GM12878 (cell line): ENCODE measurements around the gene KIR3DL3.
"Not testable (repeated sequence)": the region's sequence is repeated elsewhere in the genome, so short reads cannot be mapped to it uniquely, and the experiment has no call there.

ENCODE experiments used
- BCL11A ChIP-seq: IDR thresholded peaks from 2 replicates; pipeline ENCODE4 v1.6.1; 2011; ENCODE audit warnings: low read depth, low read length
- CBX5 ChIP-seq: sonication (generic); IDR thresholded peaks from 2 replicates; pipeline ENCODE4 v1.6.1; 2016; ENCODE audit warnings: low read depth, moderate library complexity, mild to moderate bottlenecking, inconsistent platforms
- CREB1 ChIP-seq: IDR thresholded peaks from 2 replicates; pipeline ENCODE4 v1.6.1; 2012; ENCODE audit warnings: low read depth, mild to moderate bottlenecking, inconsistent platforms
- HDAC6 ChIP-seq: fragments of 200-600 bp; sonication (generic); IDR thresholded peaks from one replicate; pipeline ENCODE4 v1.8.0; 2017; ENCODE audit warnings: antibody characterized with exemption; ENCODE audit not compliant: unreplicated experiment
- POLR2A ChIP-seq: IDR thresholded peaks from 2 replicates; pipeline ENCODE4 v1.6.1; 2011; ENCODE audit warnings: low read depth, mild to moderate bottlenecking, low read length
- RAD21 ChIP-seq: IDR thresholded peaks from 2 replicates; pipeline ENCODE4 v1.6.1; 2011; ENCODE audit warnings: mild to moderate bottlenecking, low read depth, low read length, moderate library complexity; ENCODE audit not compliant: insufficient read depth
- RCOR1 ChIP-seq: conservative IDR thresholded peaks from 2 replicates; pipeline ENCODE4 v1.6.1; 2012; ENCODE audit warnings: low read depth, low read length, improper control_type of control experiment
- RFX5 ChIP-seq: IDR thresholded peaks from 2 replicates; pipeline ENCODE4 v1.6.1; 2011; ENCODE audit warnings: low read depth, low read length, improper control_type of control experiment
- TF ChIP-seq, protein P1 (sequence below): IDR thresholded peaks from 2 replicates; pipeline ENCODE4 v1.6.1; 2012; ENCODE audit warnings: low read depth, low read length, improper control_type of control experiment
- TF ChIP-seq, protein P2 (sequence below), 3 experiments: IDR thresholded peaks in 2 of 3; conservative IDR thresholded peaks in 1 of 3; 2 replicates each; pipeline ENCODE4 v1.5.1; 2011; ENCODE audit warnings: low read depth in 3 of 3, low read length in 3 of 3, mild to moderate bottlenecking in 3 of 3, control low read depth in 2 of 3, moderate library complexity in 2 of 3, inconsistent platforms in 1 of 3, mixed read lengths in 1 of 3; ENCODE audit not compliant: control insufficient read depth in 2 of 3, insufficient read depth in 1 of 3; ENCODE audit errors: extremely low read depth in 1 of 3
- TF ChIP-seq, protein P3 (sequence below): fragments of 450-650 bp; formaldehyde crosslinking; IDR thresholded peaks from 2 replicates; pipeline ENCODE4 v1.4.0; 2020; ENCODE audit warnings: mild to moderate bottlenecking, moderate library complexity
- TF ChIP-seq, protein P4 (sequence below): IDR thresholded peaks from 2 replicates; pipeline ENCODE4 v1.6.1; 2012; ENCODE audit warnings: mild to moderate bottlenecking, low read depth, low read length

DNA sequence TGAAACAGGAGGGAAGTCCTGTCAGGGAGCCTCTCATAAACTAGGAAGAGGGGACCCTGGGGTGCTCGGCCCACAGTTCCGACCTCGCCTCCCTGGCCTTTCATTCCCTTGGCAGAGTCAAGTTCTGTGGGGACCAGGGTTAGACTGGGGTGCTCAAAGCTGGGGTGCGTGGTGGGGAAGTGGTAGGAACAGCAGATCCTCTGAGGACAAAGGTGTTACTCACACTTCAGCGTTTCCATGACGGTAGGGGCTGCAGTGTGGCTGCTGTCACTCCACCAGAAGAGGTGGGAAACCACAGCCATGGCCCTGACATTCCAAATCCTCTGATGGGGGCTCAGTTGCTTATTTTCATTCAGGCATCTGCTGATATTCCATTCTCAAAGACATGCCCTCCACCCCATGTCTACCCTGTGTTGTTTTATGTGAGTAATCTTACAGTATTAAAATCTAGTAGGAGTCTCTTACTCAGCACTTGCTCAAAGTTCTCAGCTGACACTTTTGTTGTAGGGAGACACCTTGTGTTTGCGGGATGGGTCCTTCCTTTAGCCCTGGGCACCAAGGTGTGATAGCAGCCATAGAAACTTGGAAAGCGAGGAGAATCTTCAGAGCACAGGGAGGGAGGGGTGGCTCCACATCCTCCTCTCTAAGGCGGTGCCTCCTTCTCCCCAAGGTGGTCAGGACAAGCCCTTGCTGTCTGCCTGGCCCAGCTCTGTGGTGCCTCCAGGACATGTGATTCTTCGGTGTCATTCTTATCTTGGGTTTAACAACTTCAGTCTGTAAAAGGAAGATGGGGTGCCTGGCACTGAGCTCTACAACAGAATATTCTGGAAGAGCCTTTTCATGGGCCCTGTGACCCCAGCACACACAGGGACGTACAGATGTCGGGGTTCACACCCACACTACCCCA, 32.2 kb downstream of the KIR3DL3 start:
- TF ChIP-seq, protein P1, sequence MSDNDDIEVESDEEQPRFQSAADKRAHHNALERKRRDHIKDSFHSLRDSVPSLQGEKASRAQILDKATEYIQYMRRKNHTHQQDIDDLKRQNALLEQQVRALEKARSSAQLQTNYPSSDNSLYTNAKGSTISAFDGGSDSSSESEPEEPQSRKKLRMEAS: not testable (repeated sequence)
- TF ChIP-seq, protein P2, sequence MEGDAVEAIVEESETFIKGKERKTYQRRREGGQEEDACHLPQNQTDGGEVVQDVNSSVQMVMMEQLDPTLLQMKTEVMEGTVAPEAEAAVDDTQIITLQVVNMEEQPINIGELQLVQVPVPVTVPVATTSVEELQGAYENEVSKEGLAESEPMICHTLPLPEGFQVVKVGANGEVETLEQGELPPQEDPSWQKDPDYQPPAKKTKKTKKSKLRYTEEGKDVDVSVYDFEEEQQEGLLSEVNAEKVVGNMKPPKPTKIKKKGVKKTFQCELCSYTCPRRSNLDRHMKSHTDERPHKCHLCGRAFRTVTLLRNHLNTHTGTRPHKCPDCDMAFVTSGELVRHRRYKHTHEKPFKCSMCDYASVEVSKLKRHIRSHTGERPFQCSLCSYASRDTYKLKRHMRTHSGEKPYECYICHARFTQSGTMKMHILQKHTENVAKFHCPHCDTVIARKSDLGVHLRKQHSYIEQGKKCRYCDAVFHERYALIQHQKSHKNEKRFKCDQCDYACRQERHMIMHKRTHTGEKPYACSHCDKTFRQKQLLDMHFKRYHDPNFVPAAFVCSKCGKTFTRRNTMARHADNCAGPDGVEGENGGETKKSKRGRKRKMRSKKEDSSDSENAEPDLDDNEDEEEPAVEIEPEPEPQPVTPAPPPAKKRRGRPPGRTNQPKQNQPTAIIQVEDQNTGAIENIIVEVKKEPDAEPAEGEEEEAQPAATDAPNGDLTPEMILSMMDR (IDR thresholded peaks at IDR 0.05 in 2 of 3, conservative IDR thresholded peaks at IDR 0.05 in 1 of 3; ENCODE audit: control insufficient read depth in 2 of 3, extremely low read depth in 1 of 3, insufficient read depth in 1 of 3, low read depth in 3 of 3, low read length in 3 of 3): not testable (repeated sequence)
- not testable (repeated sequence) for TF ChIP-seq CREB1, RCOR1, BCL11A, RFX5, RAD21, HDAC6, POLR2A, CBX5
- TF ChIP-seq, protein P3, sequence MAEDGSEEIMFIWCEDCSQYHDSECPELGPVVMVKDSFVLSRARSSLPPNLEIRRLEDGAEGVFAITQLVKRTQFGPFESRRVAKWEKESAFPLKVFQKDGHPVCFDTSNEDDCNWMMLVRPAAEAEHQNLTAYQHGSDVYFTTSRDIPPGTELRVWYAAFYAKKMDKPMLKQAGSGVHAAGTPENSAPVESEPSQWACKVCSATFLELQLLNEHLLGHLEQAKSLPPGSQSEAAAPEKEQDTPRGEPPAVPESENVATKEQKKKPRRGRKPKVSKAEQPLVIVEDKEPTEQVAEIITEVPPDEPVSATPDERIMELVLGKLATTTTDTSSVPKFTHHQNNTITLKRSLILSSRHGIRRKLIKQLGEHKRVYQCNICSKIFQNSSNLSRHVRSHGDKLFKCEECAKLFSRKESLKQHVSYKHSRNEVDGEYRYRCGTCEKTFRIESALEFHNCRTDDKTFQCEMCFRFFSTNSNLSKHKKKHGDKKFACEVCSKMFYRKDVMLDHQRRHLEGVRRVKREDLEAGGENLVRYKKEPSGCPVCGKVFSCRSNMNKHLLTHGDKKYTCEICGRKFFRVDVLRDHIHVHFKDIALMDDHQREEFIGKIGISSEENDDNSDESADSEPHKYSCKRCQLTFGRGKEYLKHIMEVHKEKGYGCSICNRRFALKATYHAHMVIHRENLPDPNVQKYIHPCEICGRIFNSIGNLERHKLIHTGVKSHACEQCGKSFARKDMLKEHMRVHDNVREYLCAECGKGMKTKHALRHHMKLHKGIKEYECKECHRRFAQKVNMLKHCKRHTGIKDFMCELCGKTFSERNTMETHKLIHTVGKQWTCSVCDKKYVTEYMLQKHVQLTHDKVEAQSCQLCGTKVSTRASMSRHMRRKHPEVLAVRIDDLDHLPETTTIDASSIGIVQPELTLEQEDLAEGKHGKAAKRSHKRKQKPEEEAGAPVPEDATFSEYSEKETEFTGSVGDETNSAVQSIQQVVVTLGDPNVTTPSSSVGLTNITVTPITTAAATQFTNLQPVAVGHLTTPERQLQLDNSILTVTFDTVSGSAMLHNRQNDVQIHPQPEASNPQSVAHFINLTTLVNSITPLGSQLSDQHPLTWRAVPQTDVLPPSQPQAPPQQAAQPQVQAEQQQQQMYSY (CRISPR knock-in tag): not testable (repeated sequence)
- TF ChIP-seq, protein P4, sequence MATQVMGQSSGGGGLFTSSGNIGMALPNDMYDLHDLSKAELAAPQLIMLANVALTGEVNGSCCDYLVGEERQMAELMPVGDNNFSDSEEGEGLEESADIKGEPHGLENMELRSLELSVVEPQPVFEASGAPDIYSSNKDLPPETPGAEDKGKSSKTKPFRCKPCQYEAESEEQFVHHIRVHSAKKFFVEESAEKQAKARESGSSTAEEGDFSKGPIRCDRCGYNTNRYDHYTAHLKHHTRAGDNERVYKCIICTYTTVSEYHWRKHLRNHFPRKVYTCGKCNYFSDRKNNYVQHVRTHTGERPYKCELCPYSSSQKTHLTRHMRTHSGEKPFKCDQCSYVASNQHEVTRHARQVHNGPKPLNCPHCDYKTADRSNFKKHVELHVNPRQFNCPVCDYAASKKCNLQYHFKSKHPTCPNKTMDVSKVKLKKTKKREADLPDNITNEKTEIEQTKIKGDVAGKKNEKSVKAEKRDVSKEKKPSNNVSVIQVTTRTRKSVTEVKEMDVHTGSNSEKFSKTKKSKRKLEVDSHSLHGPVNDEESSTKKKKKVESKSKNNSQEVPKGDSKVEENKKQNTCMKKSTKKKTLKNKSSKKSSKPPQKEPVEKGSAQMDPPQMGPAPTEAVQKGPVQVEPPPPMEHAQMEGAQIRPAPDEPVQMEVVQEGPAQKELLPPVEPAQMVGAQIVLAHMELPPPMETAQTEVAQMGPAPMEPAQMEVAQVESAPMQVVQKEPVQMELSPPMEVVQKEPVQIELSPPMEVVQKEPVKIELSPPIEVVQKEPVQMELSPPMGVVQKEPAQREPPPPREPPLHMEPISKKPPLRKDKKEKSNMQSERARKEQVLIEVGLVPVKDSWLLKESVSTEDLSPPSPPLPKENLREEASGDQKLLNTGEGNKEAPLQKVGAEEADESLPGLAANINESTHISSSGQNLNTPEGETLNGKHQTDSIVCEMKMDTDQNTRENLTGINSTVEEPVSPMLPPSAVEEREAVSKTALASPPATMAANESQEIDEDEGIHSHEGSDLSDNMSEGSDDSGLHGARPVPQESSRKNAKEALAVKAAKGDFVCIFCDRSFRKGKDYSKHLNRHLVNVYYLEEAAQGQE: not testable (repeated sequence)
